ENCODE data around the gene FAM53B.

- TF ChIP-seq CTCF (conservative IDR thresholded peaks at IDR 0.05): no peak
- no peak for TF ChIP-seq EZH2 (IDR thresholded peaks at IDR 0.05; ENCODE audit: low read depth)
Observed at GRCh38 chr10:124695259-124695658, 48.9 kb downstream of the FAM53B start.
